ENCODE data around the gene HTD2.
A peak's percentile ranks its signal among the peaks of the same experiment; 100 is the strongest.
"Not testable (repeated sequence)": the region's sequence is repeated elsewhere in the genome, so short reads cannot be mapped to it uniquely, and the experiment has no call there.

HTD2 gene

DNA sequence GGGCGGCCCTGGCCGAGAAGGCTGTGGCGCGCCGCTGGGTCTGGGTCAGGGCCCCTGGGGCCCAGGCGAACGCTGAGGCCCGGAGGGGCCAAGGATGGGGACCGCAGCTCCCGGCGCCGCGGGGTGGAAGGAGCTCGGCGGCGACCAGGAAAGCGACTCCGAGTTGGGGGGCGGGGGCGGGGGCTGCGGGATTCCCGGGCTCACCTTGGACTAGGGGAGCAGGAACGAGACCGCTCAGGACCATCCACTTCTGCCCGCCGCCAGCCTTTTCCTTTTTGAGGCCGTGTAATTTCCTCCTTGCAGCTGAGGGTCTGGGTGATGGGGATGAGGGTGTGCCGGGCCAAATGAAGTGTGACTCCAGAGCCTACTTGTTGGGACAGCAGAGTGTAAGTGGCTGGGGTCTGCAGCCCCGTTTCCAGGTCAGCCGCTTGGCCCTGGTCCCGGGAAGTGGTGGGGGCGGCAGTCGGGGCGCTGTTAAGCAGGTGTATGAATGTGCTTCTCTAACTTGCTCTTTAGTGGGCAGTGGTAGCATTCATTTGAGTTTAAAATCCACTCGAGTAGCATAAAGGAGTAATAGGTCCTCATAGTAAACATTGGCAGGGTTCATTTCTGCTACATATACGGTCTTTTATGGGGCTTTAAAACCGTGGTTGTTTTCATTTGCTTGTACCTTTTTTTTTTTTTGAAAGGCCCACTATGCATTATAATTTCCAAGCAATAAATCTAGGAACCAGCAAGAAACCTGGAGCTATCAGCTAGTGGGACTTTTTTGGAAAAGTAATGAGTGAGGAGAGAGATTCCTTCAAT, 27.1 kb downstream of the HTD2 start:
- peak; percentile 53 for DNase-seq (ENCODE audit: low spot score)

DNA sequence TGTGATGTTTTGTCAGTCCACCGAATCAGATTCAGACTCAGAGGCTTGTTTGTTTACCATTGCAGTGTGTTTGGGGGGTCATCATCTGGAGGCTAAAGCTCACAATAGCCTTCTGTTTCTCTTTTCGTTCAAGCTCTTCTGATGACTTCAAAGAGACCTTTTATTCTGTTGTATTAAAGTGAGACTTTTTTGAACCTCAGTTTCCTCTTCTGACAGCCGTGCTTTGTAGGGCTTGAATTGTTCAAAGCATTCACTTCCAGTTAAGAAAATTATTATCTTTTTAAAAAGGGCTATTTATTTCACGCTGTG, 27.6 kb downstream of the HTD2 start:
- DNase-seq (ENCODE audit: low spot score) = no peak

DNA sequence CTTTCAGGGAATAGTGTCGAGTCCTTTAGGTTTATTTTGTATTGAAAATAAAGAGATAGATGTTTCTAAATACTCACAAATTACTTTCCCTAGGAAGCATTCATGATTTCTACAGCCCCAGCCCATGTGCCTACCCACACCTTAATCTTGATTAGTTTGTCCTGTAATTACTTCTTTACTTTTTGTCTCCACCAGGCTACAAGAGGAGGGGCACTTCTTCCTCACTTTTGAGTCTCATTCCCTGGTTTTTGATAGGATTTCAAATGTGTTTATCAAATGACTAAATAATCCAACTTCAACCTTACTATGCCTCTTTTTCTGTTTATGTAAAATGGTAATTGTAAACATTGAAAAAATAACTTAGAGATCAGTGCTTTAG, 28.2 kb downstream of the HTD2 start:
- DNase-seq (ENCODE audit: low spot score) = no peak

DNA sequence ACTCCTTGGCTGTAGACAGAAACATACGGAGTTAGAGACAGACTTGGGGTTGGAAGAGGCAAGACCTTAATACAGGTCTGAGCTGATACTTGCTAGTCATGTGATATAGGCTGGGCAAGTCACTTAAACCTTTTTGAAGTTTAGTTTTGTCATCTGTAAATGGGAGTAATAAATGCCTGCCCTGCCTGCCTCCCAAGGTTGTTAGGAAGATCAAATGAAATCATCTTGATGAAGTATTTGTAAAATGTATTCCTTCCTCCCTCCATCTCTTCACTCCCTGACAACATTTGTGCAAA, 29.3 kb downstream of the HTD2 start:
- no peak for DNase-seq (ENCODE audit: low spot score)

DNA sequence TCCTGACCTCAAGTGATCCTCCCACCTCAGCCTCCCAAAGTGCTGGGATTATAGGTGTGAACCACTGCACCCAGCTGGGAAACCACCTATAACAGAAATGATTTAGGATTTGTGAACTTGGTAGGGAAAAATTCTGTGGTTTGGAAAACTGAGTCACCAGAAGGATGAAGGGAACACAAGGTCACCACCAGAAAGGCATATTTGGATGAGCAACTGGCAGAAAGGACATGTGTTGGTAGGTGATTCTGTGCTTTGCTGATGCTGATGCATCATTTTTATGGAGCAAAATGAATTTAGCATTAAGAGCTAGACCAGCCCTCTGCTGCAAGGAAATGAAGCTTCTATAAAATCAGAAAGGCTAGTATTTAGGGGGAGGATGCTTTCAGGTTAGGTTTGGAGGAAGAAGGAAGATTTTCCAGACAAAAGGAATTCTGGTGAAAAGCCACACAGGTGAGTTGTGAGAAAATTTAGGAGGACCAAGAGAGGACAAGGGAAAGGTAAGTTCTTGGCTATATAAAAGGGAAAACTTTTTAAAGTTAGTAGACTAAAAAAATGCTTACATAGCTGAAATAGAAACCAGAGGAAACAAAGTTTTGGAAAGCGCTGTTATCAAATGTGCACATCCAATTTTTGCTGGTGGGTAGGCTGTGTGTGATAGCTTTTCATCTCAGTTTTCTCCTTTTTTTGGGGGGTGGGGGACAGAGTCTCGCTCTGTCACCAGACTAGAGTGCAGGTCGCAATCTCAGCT, 30.0 kb downstream of the HTD2 start:
- no peak for DNase-seq (ENCODE audit: low spot score)

DNA sequence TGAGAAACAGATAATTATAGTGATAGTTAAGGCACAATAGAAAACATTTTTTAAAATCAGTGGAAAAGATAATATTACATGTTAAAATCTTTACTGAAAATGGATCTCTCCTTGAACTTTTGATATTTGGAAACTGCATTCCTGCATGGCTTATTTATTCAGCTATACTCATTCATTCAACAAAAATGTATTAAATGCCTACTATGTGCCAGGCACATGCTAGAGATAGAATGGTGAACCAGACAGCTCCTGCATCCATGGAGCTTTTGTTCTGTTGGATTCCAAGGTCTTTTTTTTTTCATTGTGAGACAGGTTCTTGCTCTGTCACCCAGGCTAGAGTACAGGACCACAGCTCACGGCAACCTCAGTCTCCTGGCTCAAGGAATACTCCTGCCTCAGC, 30.9 kb downstream of the HTD2 start:
- no peak for DNase-seq (ENCODE audit: low spot score)

DNA sequence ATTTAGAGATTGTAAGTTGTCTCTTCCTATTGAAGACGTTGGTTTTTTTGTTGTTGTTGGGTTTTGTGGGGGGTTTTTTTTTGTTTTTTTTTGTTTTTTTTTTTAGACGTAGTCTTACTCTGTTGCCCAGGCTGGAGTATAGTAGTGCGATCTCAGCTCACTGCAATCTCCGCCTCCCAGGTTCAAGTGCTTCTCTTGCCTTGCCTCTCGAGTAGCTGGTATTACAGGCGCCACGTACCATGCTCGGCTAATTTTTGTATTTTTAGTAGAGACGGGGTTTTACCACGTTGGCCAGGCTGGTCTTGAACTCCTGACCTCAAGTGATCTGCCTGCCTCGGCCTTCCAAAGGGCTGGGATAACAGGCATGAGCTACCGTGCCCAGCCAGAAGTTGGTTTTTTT, 32.8 kb downstream of the HTD2 start:
- DNase-seq (ENCODE audit: low spot score) = not testable (repeated sequence)

DNA sequence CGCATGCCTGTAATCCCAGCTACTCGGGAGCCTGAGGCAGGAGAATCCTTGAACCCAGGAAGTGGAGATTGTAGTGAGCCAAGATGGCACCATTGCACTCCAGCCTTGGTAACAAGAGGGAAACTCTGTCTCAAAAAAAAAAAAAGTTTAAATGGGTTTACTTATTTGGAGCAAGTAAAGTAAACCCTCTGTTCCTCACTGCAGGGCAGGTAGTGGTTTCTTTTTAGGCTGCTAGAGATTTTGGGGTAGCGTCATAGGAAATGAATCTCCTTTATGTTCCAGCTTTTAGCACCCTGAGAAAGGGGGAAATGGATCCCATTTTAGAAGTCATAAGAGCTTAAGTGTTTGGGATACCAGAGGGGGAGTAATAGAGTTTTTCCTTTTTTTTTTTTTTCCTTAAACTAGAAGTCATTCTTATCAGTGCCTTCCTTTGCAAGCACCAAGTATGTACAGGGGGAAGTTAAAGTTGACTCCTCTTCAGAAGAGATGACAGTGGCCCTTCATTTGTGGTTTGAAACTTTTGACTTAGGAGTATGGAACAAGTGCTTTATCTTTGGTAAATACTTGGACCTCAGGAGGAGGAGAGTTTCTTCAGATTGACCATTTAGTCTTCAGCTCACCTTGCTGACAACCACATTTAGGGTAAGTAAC, 34.4 kb downstream of the HTD2 start:
- no peak for DNase-seq (ENCODE audit: low spot score)

DNA sequence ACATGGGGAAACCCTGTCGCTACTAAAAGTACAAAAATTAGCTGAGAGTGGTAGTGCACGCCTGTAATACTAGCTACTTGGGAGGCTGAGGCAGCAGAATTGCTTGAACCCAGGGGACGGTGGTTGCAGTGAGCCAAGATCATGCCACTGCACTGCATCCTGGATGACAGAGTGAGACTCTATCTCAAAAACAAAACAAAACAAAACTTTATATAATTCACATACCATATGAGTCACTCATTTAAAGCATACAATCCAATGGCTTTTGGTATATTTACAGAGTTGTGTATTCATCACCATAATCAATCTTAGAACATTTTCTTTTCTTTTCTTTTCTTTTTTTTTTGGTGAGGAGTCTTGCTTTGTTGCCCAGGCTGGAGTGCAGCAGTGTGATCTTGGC, 35.1 kb downstream of the HTD2 start:
- no peak for DNase-seq (ENCODE audit: low spot score)

DNA sequence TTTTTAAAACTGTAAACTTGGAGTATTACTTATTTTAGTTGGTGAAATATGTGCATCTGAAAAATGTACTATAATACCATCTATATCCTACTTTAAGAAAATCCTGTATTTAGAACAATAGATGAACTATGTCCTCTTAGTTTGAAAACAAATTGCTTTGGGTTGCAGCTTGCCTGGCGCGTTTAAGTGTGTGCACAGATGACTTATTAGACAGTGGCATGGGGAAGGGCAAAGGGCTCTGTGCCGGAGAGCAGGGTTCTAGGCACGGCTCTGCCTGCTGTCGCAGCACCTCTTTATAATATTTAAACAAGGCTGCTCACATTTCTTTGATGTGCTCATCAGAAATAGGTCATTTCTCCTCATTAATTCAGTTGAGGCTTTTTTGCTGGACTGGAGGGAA, 36.4 kb downstream of the HTD2 start:
- no peak for DNase-seq (ENCODE audit: low spot score)

DNA sequence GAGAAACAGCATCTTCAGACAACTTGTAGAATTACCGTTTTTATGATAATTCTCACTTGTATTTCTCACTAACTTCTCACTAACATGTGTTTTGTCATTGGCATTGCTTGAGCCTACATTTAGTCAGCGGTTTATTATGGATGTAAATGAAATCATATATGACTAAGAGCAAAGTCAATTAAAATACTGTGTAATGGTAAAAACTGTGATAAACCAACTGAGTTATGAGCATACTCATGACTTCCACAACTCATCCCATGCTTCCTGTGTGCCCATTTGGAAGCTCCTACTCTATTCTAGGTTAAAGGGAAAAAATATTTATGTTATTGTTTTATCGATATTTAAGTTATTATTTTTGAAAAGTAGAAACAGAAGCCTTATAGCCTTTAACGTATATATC, 39.1 kb downstream of the HTD2 start:
- no peak for DNase-seq (ENCODE audit: low spot score)

DNA sequence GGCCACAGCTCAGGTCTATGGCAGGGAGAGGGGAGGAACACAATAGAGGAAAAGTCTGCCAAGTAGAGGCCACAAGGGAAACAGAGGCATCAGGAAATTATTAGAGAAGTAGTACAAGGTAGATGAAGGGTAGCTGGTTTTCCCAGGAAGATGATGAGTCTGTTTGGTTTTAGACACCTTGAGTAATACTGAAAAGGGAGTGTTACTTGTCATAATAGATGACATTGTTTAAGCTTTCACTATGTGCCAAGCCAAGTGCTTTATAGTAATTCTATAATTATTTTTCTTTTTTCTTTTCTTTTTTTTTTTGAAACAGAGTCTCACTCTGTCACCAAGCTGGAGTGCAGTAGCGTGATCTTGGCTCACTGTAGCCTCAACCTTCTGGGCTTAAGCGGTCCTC, 40.0 kb downstream of the HTD2 start:
- no peak for DNase-seq (ENCODE audit: low spot score)

DNA sequence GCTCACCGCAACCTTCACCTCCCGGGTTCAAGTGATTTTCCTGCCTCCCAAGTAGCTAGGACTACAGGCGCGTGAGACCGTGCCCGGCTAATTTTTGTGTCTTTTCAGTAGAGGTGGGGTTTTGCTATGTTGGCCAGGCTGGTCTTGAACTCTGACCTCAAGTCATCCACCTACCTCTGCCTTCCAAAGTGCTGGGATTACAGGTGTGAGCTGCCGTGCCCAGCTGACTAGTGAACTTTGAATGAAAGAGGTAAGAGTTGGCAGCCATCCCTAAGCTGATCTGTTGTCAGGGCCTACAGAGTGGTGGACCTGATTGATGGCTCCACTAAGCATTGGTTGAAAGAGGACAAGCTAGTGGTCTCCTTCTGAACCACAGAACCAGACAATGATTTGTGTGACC, 41.7 kb downstream of the HTD2 start:
- DNase-seq (ENCODE audit: low spot score) = no peak

DNA sequence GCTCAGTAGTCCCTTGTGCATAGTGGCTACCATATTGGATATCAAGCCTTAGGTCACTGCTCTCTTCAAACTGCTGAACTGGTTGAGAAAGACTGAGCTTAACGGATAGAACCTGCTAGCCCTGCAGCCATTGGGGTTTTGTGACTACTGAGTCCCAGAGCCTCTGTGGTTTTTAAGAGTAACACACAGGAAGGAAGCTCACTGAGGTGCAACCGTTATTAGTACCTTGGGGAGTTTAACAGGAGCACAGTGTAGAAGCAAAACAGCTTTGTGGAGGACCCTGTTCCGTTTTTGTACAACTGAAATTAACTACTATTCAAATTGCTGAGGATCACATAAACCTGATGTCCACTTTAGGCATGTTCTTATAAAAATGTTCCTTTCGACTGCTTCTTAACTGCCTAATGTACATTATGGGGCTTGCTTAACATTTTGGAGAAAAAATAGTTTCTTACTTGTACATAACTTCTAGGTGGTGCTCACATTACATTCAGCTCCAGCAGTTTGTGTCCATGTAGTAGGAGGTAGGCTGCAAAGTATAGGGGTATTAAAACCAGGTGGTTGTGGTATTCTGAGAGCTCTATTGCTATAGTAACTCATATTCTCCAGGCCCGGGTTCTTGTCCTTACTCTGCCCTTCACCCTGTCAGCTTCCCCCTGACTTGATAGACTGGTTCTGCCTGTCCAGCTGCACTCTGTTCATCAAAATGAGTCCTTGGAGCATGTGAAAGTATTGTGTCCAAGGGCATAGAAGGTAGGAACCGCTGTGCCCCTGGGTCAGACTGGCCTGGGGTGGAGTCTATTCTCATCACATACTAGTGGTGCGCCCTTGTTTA, 43.7 kb downstream of the HTD2 start:
- DNase-seq (ENCODE audit: low spot score) = no peak

DNA sequence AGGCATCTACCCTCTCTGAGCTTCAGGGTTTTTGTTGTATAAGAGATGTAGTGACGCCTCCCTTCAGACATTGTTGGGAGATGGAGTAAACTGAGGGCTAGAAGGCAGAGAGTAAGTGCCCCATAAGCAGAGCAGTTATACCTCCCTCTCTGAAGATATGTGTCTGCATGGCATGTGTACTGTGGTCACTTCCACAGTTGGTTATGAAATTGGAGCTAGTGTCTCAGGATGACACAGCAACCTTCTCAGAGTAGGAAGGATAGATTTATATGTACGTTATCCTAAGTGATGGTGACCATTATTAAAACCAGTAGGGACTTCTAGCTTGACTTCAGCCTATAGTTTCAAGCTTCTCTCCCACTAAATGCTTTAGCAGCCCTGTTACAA, 44.3 kb downstream of the HTD2 start:
- no peak for DNase-seq (ENCODE audit: low spot score)

DNA sequence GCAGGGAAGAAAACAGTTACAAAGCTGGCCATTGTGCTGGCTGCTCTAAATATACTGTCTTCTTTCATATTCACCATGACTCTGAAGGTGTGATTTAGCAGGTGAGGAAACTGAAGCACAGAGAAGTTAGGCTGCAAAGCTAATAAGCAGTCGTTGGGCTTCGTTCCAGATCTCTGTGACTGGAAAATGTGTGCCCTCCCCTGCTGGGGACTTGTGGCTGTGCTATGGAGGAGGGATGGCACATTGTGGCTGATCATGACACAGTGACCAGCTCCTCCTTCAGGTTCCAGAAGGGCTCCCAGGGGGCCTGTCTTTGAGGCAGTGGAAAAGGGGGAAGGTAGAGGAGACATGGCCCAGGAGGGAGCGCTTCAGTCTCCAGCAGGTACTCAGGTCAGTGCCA, 45.6 kb downstream of the HTD2 start:
- DNase-seq (ENCODE audit: low spot score) = peak; percentile 27

DNA sequence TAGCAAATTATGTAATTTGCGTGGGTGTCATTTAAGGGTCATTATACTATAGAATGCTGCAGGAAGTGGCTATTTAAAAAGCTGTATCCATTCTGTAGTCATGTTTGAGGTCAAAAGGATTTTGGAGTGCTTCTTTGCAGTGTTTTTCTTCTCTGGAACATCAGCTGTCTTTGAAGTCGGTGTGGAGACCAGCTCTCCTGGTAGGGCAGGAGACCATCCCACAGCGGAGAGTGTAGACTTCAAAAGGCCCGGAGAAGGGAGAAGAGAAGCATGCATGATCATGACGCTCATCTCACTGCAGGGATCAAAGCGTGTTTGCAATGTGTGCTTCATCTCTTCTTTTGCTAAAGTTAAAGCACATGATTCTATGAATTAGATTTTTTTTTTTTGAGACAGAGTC, 46.3 kb downstream of the HTD2 start:
- DNase-seq (ENCODE audit: low spot score) = no peak

DNA sequence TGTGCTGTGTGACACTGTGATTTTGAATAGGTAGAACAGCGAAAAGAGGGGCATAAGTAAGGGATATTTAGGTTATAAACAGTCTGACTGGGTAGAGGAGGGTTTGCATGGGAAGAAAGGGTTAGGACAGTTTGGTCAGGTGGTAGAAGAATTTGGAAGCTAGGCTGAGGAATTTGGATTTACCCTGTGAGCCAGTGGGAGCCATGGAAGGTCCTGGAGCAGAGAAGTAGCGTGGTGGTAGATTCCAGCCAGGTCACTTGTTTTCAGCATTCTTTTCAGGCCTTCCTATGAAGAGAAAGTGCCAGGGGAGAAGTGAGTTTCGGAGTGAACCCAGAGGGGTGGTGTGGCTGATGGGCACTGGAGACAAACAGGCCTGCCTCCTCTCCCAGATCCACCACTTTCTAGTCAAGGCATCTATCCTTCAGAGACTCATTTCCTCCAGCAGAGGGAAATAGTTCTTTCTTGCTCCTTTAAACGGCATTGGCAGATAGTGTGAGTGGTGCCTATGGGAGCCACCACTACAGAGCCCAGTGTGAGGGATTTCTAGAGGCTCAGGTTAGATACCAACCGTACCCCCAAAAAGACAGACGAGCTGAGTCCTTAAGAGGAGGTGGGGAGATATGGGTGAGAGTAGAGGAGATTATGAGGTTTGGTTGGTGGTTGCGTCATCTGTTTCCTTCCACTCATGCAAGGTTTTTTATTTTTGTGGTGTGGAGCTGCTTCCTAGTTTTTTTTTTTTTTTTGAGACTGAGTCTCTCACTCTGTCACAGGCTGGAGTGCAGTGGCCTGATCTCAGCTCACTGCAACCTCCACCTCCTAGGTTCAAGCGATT, 47.6 kb downstream of the HTD2 start:
- no peak for DNase-seq (ENCODE audit: low spot score)

DNA sequence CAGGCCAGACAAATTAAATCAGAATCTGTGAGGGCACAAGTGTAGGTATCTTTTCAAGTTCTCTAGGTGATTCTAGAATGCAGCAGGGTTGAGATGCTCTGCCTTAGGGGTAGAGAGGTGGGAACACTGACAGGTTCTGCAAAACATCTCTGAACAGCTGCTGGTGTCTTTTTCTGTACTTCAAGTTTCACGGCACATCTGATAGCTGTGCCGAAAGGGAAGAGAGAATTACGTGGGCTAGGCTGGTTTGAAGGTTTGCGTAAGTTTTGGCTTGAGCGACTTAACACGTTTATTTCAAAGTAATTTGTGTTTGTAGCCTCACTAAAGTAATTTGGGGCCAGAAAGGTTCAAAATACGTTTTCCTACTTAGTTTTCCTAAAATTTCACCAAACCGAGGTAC, 48.9 kb downstream of the HTD2 start:
- no peak for DNase-seq (ENCODE audit: low spot score)

DNA sequence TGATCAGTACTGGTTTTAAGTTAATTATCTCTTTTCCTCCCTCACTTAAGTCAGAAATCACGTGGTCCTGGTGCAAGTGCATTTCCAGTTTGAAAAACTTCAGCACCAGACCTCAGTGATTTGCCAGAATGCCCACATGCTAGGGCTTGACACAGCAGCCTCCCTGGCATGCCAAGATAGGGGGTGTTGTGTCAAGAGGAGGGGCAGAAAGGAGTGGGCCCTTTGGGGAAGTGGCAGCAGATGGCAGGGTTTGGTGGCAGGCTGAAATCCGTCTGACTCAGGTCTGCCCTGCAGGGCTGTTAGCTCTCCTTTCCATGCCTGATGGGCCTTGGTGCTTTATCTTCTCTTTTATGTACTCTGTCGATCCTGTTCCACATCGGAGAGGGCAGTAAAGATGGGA, 49.7 kb downstream of the HTD2 start:
- DNase-seq (ENCODE audit: low spot score) = peak; percentile 24

DNA sequence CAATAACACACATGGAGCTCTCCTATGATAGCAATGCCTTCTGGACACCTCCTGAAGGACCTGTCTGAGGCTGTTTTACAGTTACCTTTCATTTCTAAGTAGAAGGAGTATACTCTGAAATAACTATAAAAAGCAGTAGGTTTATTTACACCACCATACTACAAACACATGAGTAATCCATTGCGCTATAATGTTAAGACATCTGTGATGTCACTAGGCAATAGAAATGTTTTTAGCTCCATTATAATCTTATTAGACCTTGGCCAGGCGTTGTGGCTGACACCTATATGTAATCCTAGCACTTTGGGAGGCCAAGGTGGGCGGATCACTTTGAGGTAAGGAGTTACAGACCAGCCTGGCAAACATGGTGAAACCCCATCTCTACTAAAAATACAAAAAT, 51.1 kb downstream of the HTD2 start:
- no peak for DNase-seq (ENCODE audit: low spot score)

DNA sequence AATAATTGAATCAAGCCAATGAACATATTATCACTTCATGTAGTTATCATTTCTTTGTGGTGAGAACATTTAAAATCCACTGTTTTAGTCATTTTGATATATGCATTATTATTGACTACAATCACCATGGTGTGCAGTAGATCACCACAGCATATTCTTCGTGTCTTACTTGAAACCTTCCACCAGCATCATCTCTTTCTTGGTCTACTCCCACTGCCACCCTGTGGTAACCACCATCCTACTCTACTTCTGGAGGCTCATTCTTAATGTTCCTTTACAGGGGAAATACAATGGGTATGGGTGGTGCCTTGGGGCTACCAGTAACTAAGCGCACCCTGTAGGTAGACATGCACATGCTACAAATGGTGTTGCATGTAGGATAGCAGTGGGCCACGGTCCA, 51.8 kb downstream of the HTD2 start:
- no peak for DNase-seq (ENCODE audit: low spot score)

Measured in cerebellar cortex (tissue), 1 donor.